A673 (cell line): ENCODE results near the gene GPD2. TPM values are rescaled to one million over a fixed set of nuclear protein-coding genes. Genes with fewer than 3 reads are reported as not detected.

Experiments used
- BruUV-seq: library from RNA; stranded (reverse); fragments of 400-500 nt; replicated peaks from 2 replicates; lab custom pipeline; 2021; lab: Mats Ljungman, UMichigan
- CTCF ChIA-PET: fragments of 300-600 bp; sonication (Branson Sonifier 250); formaldehyde crosslinking; loops from one replicate; lab custom pipeline; 2022; ENCODE audit warnings: antibody characterized with exemption; lab: Charles Lee
- POLR2A ChIA-PET: fragments of 300-600 bp; sonication (Branson Sonifier 250); formaldehyde crosslinking; loops from one replicate; lab custom pipeline; 2022; ENCODE audit warnings: antibody characterized with exemption; ENCODE audit not compliant: low non-redundant PET; lab: Charles Lee
- DNase-seq: peaks from one replicate; pipeline ENCODE4 v3.0.0-alpha.2; 2015; ENCODE audit warnings: low spot score
- H3K27ac ChIP-seq: fragments of 200-600 bp; sonication (generic); 2 replicates; pipeline ENCODE4 v1.5.1; 2016; ENCODE audit warnings: mixed run types, low read depth, mild to moderate bottlenecking, mixed read lengths, antibody characterized with exemption, low read length; ENCODE audit not compliant: poor library complexity, severe bottlenecking
- H3K27me3 ChIP-seq: fragments of 200-600 bp; sonication (generic); replicated peaks from 2 replicates; pipeline ENCODE4 v1.6.1; 2017; ENCODE audit warnings: mixed run types, low read depth, mild to moderate bottlenecking, mixed read lengths, antibody characterized with exemption, low read length; ENCODE audit not compliant: insufficient read depth, poor library complexity
- H3K36me3 ChIP-seq: fragments of 200-600 bp; sonication (generic); 2 replicates; pipeline ENCODE4 v1.6.1; 2016; ENCODE audit warnings: mixed run types, mild to moderate bottlenecking, mixed read lengths, antibody characterized with exemption, low read length; ENCODE audit not compliant: insufficient read depth, poor library complexity, severe bottlenecking
- H3K4me1 ChIP-seq: fragments of 200-600 bp; sonication (generic); 2 replicates; pipeline ENCODE4 v1.6.1; 2017; ENCODE audit warnings: mixed run types, mild to moderate bottlenecking, mixed read lengths, antibody characterized with exemption, low read length; ENCODE audit not compliant: insufficient read depth, poor library complexity, severe bottlenecking
- H3K4me3 ChIP-seq: fragments of 200-600 bp; sonication (generic); 2 replicates; pipeline ENCODE4 v1.5.1; 2016; ENCODE audit warnings: low read depth, mixed run types, mild to moderate bottlenecking, mixed read lengths, low read length; ENCODE audit not compliant: poor library complexity, severe bottlenecking
- H3K9me3 ChIP-seq: fragments of 200-600 bp; sonication (generic); 2 replicates; pipeline ENCODE4 v1.6.1; 2016; ENCODE audit warnings: mixed run types, low read depth, mild to moderate bottlenecking, mixed read lengths, antibody characterized with exemption, low read length; ENCODE audit not compliant: poor library complexity, severe bottlenecking
- CTCF ChIP-seq: fragments of 300-800, 200-600 bp; sonication (generic); conservative IDR thresholded peaks from 2 replicates; pipeline ENCODE4 v1.5.1; 2017; ENCODE audit warnings: low read depth, mild to moderate bottlenecking, antibody characterized with exemption, low read length, moderate library complexity, mixed read lengths
- EZH2 ChIP-seq: fragments of 200-600 bp; sonication (generic); IDR thresholded peaks from 2 replicates; pipeline ENCODE4 v1.6.1; 2017; ENCODE audit warnings: borderline replicate concordance, low read depth, mild to moderate bottlenecking, mixed read lengths, antibody characterized with exemption, low read length; ENCODE audit not compliant: poor library complexity, severe bottlenecking
- intact Hi-C: fragments of 100-400 bp; cut with micrococcal nuclease; formaldehyde crosslinking; loops from one replicate; pipeline ENCODE4 v1.10.0; 2022; ENCODE audit not compliant: unreplicated experiment
- total RNA-seq: library from RNA; stranded (reverse); gene quantifications from 2 replicates; pipeline ENCODE4 v1.2.3, GENCODE V29; 2021

GPD2 gene
- total RNA-seq, 1 experiment from 2014 or later = 39.4 TPM

GRCh38 chr2:156397229-156397628 is 39.0 kb upstream of the GPD2 start:
- ChIA-PET POLR2A (no interaction called here), CTCF (no interaction called here)
- intact Hi-C loops = no loop called here

GRCh38 chr2:156398176-156398575 is 38.0 kb upstream of the GPD2 start:
- H3K4me1 ChIP-seq = no peaks in the 10 kb centered on the region
- intact Hi-C loops = no loop called here
- no peaks in the 10 kb centered on the region for H3K36me3 ChIP-seq
- H3K27me3 ChIP-seq = no peaks in the 10 kb centered on the region
- TF ChIP-seq EZH2 (no peak), CTCF (no peak)
- H3K4me3 ChIP-seq = no peak overlapping the region
- no TSS peak for BruUV-seq
- POLR2A ChIA-PET = no interaction called here
- no peak for DNase-seq
- no peak overlapping the region for H3K27ac ChIP-seq
- CTCF ChIA-PET = no interaction called here
- H3K9me3 ChIP-seq = no peaks in the 10 kb centered on the region

More at GRCh38 chr2:156397229-156397628, 39.0 kb upstream of the GPD2 start:
- BruUV-seq = no TSS peak
- Histone ChIP-seq H3K27me3 (no peaks in the 10 kb centered on the region), H3K27ac (no peak overlapping the region), H3K9me3 (no peaks in the 10 kb centered on the region), H3K4me3 (no peak overlapping the region), H3K36me3 (no peaks in the 10 kb centered on the region), H3K4me1 (no peaks in the 10 kb centered on the region)
- DNase-seq = no peak
- TF ChIP-seq EZH2 (no peak), CTCF (no peak)

- Histone ChIP-seq H3K36me3 (no peaks in the 10 kb centered on the region), H3K27me3 (no peaks in the 10 kb centered on the region), H3K27ac (no peak overlapping the region), H3K4me3 (peak overlapping the region; percentile 76), H3K4me1 (no peaks in the 10 kb centered on the region), H3K9me3 (no peaks in the 10 kb centered on the region)
- TF ChIP-seq CTCF (no peak), EZH2 (no peak)
- ChIA-PET POLR2A (no interaction called here), CTCF (no interaction called here)
- DNase-seq = no peak
- intact Hi-C loops = no loop called here
- BruUV-seq = no TSS peak
Measured at GRCh38 chr2:156399224-156399949, 36.8 kb upstream of the GPD2 start.
